A549 (cell line): ENCODE data around the gene APOC1. TPM values are rescaled to one million over a fixed set of nuclear protein-coding genes. Genes with fewer than 3 reads are reported as not detected.

Experiments
- ATAC-seq, 2 experiments: fragments of 200-7000 bp in 1 of 2; fragments of >200 bp in 1 of 2; cut with Nextera tagmentation in 1 of 2; cut with Tn5 transposase in 1 of 2; 3 replicates each; pipeline versions ENCODE4 v1.8.0 to v1.9.1; 2018 to 2020; ENCODE audit warnings: mild to moderate bottlenecking in 1 of 2, moderate library complexity in 1 of 2
- CTCF ChIA-PET: fragments of 300-600 bp; sonication (Branson Sonifier 250); formaldehyde crosslinking; extraction: SDS; loops from one replicate; lab custom pipeline; 2021; ENCODE audit warnings: antibody characterized with exemption, inconsistent platforms; lab: Yijun Ruan, JAX
- POLR2A ChIA-PET: fragments of 350-600 bp; formaldehyde crosslinking; extraction: SDS; loops from one replicate; lab custom pipeline; 2021; ENCODE audit warnings: antibody characterized with exemption, inconsistent platforms; lab: Yijun Ruan, JAX
- DNase-seq, 2 experiments: peaks; one replicate each; pipeline versions ENCODE4 v3.0.0 to v3.0.0-alpha.2; 2011 to 2016; ENCODE audit warnings: low read depth in 1 of 2, low spot score in 1 of 2
- FAIRE-seq: peaks from 2 replicates; lab custom pipeline; 2011; peaks lifted over from hg19 to GRCh38; lab: Jason Lieb, UNC
- H3K27ac ChIP-seq, 2 experiments: fragments of >200 bp; sonication (Bioruptor Twin); formaldehyde crosslinking; 3 replicates each; pipeline ENCODE4 v1.5.1; 2016 to 2017
- H3K4me1 ChIP-seq: fragments of >200 bp; sonication (Bioruptor Twin); formaldehyde crosslinking; 3 replicates; pipeline ENCODE4 v1.6.1; 2016
- H3K4me2 ChIP-seq: fragments of >200 bp; sonication (Bioruptor Twin); formaldehyde crosslinking; 3 replicates; pipeline ENCODE4 v1.6.1; 2016
- H3K4me3 ChIP-seq: fragments of >200 bp; sonication (Bioruptor Twin); formaldehyde crosslinking; 3 replicates; pipeline ENCODE4 v1.5.1; 2016
- H3K9me3 ChIP-seq: fragments of >200 bp; sonication (Bioruptor Twin); formaldehyde crosslinking; 3 replicates; pipeline ENCODE4 v1.6.1; 2016
- BCL3 ChIP-seq: fragments of >200 bp; sonication (Bioruptor Twin); formaldehyde crosslinking; IDR thresholded peaks from 3 replicates; pipeline ENCODE4 v1.6.1; 2016
- CEBPB ChIP-seq, 2 experiments: fragments of >200 bp in 1 of 2; sonication (Bioruptor Twin) in 1 of 2; formaldehyde crosslinking in 1 of 2; IDR thresholded peaks; 2 replicates each; pipeline ENCODE4 v1.6.1; 2012 to 2016
- CHD2 ChIP-seq: fragments of 150-350 bp; IDR thresholded peaks from 2 replicates; pipeline ENCODE4 v1.6.1; 2014; ENCODE audit warnings: low read length; ENCODE audit not compliant: partially characterized antibody
- CTCF ChIP-seq: fragments of >200 bp; sonication (Bioruptor Twin); formaldehyde crosslinking; IDR thresholded peaks from 3 replicates; pipeline ENCODE4 v1.5.1; 2016
- EHMT2 ChIP-seq: fragments of 200-600 bp; sonication (generic); IDR thresholded peaks from 2 replicates; pipeline ENCODE4 v1.6.1; 2016; ENCODE audit warnings: antibody characterized with exemption, low read depth, mild to moderate bottlenecking, moderate library complexity
- EP300 ChIP-seq, 2 experiments: fragments of >200 bp; sonication (Bioruptor Twin); formaldehyde crosslinking; IDR thresholded peaks; 2 replicates in 1 of 2; 3 replicates in 1 of 2; pipeline ENCODE4 v1.6.1; 2016 to 2017
- ESRRA ChIP-seq: fragments of 150-350 bp; IDR thresholded peaks from 2 replicates; pipeline ENCODE4 v1.6.1; 2014; ENCODE audit warnings: mild to moderate bottlenecking, low read length, borderline replicate concordance
- FOSB ChIP-seq: fragments of 250-450 bp; sonication (Bioruptor Pico); IDR thresholded peaks from 2 replicates; pipeline ENCODE4 v1.5.0; 2020; ENCODE audit warnings: mild to moderate bottlenecking, moderate library complexity
- GATA3 ChIP-seq: IDR thresholded peaks from 2 replicates; pipeline ENCODE4 v1.6.1; 2012; ENCODE audit warnings: borderline replicate concordance
- JUN ChIP-seq, 2 experiments: fragments of >200 bp; sonication (Bioruptor Twin); formaldehyde crosslinking; IDR thresholded peaks; 2 replicates in 1 of 2; 3 replicates in 1 of 2; pipeline ENCODE4 v1.6.1; 2016 to 2017
- KDM1A ChIP-seq: fragments of 200-600 bp; sonication (generic); IDR thresholded peaks from 2 replicates; pipeline ENCODE4 v1.6.1; 2016; ENCODE audit warnings: low read depth, mild to moderate bottlenecking
- PHF8 ChIP-seq: fragments of 200-600 bp; sonication (generic); IDR thresholded peaks from 2 replicates; pipeline ENCODE4 v1.6.1; 2016; ENCODE audit warnings: low read depth, mild to moderate bottlenecking, antibody characterized with exemption, moderate library complexity, borderline replicate concordance
- POLR2A ChIP-seq: IDR thresholded peaks from 2 replicates; pipeline ENCODE4 v1.6.1; 2012; ENCODE audit warnings: mild to moderate bottlenecking, low read length
- POLR2AphosphoS2 ChIP-seq: conservative IDR thresholded peaks from 2 replicates; pipeline ENCODE4 v1.6.1; 2012; ENCODE audit warnings: low read length, improper control_type of control experiment, inconsistent platforms
- RARB ChIP-seq: fragments of 250-450 bp; sonication (Bioruptor Pico); IDR thresholded peaks from 2 replicates; pipeline ENCODE4 v1.8.0; 2021; ENCODE audit warnings: mild to moderate bottlenecking, moderate library complexity
- REST ChIP-seq: fragments of 200-600 bp; sonication (generic); IDR thresholded peaks from 2 replicates; pipeline ENCODE4 v1.6.1; 2016; ENCODE audit warnings: antibody characterized with exemption, mild to moderate bottlenecking, moderate library complexity
- TFCP2L1 ChIP-seq: fragments of 250-450 bp; sonication (Bioruptor Pico); IDR thresholded peaks from 2 replicates; pipeline ENCODE4 v1.5.0; 2021; ENCODE audit warnings: mild to moderate bottlenecking
- TP53 ChIP-seq: fragments of 250-450 bp; sonication (Bioruptor Pico); IDR thresholded peaks from 2 replicates; pipeline ENCODE4 v1.5.0; 2021; ENCODE audit warnings: mild to moderate bottlenecking, moderate library complexity
- ZFP36 ChIP-seq: fragments of 450-650 bp; IDR thresholded peaks from 2 replicates; pipeline ENCODE4 v1.6.1; 2014; ENCODE audit warnings: borderline replicate concordance; ENCODE audit not compliant: partially characterized antibody
- ZNF302 ChIP-seq: fragments of 250-450 bp; sonication (Bioruptor Pico); IDR thresholded peaks from 2 replicates; pipeline ENCODE4 v1.9.0; 2021; ENCODE audit warnings: inconsistent platforms, mild to moderate bottlenecking, moderate library complexity
- ZSCAN20 ChIP-seq: fragments of 250-450 bp; sonication (Bioruptor Pico); IDR thresholded peaks from 2 replicates; pipeline ENCODE4 v1.8.0; 2022; ENCODE audit warnings: mild to moderate bottlenecking, moderate library complexity
- WGBS: methylation state at CpG from one replicate; pipeline ENCODE4 v1.1.6; 2017; ENCODE audit errors: missing lambda C conversion rate; 5-methylcytosine and 5-hydroxymethylcytosine counted together
- polyA plus RNA-seq, 4 experiments: library from polyadenylated mRNA; depleted of rRNA in 3 of 4; stranded (reverse); fragments of >200 nt; fragmentation: RNase III in 1 of 4; extraction: RNeasy Plus Mini Kit Qiagen cat#74134 plus additional on column Dnase treatment in 1 of 4; gene quantifications; 2 replicates in 3 of 4; 3 replicates in 1 of 4; pipeline ENCODE4 v1.2.3, GENCODE V29; 2011 to 2017

The APOC1 gene
- polyA plus RNA-seq, 2 of the 4 experiments (the other 2 are of a cell fraction) = 88.7 to 196 TPM

- DNase-seq (peak in 1 of 2 experiments; percentile 35), ATAC-seq (peak in 1 of 2 experiments; percentile 1; a peak in 2 of 6 replicates), FAIRE-seq (peak; percentile 46)
- no peak overlapping the region for H3K4me2 ChIP-seq
- TF ChIP-seq RARB (CRISPR knock-in tag) = 0 out of 2 replicates have a peak, but pooled peaks have one; percentile 18
- no peak for TF ChIP-seq ZSCAN20 (CRISPR knock-in tag)
- 0 out of 2 replicates have a peak, but pooled peaks have one; percentile 79 for TF ChIP-seq POLR2AphosphoS2
- peak; percentile 40 for TF ChIP-seq ZFP36
- 0 out of 2 replicates have a peak, but pooled peaks have one; percentile 34 for TF ChIP-seq ESRRA
- TF ChIP-seq GATA3 = 0 out of 2 replicates have a peak, but pooled peaks have one; percentile 27
- TF ChIP-seq TP53 = peak; percentile 48; the same call in 1 of the 2 replicates
- TF ChIP-seq EP300 (IDR thresholded peaks at IDR 0.05) = no peak
- peak; percentile 29; the same call in 1 of the 2 replicates for TF ChIP-seq FOSB (CRISPR knock-in tag)
- no peak for TF ChIP-seq CEBPB (IDR thresholded peaks at IDR 0.05)
- no peak for TF ChIP-seq CHD2
- TF ChIP-seq CTCF = peak; percentile 22; the same call in 1 of the 3 replicates
- no peak for TF ChIP-seq REST
- TF ChIP-seq BCL3 = no peak
- TF ChIP-seq KDM1A = peak; percentile 50; the same call in 1 of the 2 replicates
- no peak for TF ChIP-seq ZNF302 (CRISPR knock-in tag)
- no peak for TF ChIP-seq EHMT2
- no peak for TF ChIP-seq POLR2A
- no peak for TF ChIP-seq PHF8
- TF ChIP-seq TFCP2L1 = 0 out of 2 replicates have a peak, but pooled peaks have one; percentile 17
- 0 out of 5 replicates have a peak, but pooled peaks have one; percentile 16 to 55 for TF ChIP-seq JUN (IDR thresholded peaks at IDR 0.05)
- H3K27ac ChIP-seq = peak overlapping the region in 1 of 2 experiments; percentile 56; a peak in 2 of 6 replicates
- H3K4me3 ChIP-seq = no peak overlapping the region
- H3K4me1 ChIP-seq = peaks cover 29% of the 10 kb centered on the region
- 89% methylated on average over 12 of the region's 12 CpGs for whole genome bisulfite sequencing
- no peaks in the 10 kb centered on the region for H3K9me3 ChIP-seq
- CTCF ChIA-PET = interaction anchor here (0.6 to 18.1 kb wide), 55 partner anchors 8 to 499 kb away, joined by 3 to 303 read pairs (median 4); partner anchors contain the start of genes APOC1, APOC2, CLASRP and CLPTM1
- POLR2A ChIA-PET = interaction anchor here (1.5 to 2.1 kb wide), 2 partner anchors 14 to 50 kb away, joined by 6 to 7 read pairs; partner anchors contain the start of genes CLPTM1 and TOMM40
Observed at GRCh38 chr19:44904426-44904994, 9.9 kb upstream of the APOC1 start.
